Inferior parietal cortex (tissue), 1 donor: Measurements from ENCODE around the gene TXNRD2.
A peak's percentile ranks its signal among the peaks of the same experiment; 100 is the strongest.
"Not testable (repeated sequence)": the region's sequence is repeated elsewhere in the genome, so short reads cannot be mapped to it uniquely, and the experiment has no call there.

Experiments used
- DNase-seq: peaks from one replicate; pipeline ENCODE4 v3.0.0-alpha.2; 2016; ENCODE audit errors: extremely low spot score

TXNRD2 gene

DNA sequence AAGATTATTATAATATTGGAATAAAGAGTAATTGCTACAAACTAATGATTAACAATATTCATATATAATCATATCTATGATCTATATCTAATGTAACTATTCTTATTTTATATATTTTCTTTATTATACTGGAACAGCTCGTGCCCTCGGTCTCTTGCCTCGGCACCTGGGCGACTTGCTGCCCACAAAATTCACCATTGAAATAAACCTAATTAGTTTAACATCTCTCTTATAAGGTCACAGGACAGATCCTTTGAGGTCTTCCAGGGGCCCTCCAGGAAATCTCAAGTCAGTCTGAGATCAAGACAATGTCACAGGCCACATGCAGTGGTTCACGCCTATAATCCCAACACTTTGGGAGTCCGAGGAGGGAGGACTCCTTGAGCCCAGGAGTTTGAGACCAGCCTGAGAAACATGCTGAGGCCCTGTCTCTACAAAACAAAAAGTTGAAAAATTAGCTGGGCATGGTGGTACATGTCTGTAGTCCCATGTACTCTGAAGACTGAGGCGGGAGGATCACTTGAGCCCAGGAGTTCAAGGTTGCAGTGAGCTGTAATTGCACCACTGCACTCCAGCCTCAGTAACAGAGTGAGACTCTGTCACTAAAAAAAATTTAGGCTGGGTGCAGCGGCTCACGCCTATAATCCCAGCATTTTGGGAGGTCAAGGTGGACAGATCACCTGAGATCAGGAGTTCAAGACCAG is 6.6 kb upstream of the TXNRD2 start:
- no peak for DNase-seq

DNA sequence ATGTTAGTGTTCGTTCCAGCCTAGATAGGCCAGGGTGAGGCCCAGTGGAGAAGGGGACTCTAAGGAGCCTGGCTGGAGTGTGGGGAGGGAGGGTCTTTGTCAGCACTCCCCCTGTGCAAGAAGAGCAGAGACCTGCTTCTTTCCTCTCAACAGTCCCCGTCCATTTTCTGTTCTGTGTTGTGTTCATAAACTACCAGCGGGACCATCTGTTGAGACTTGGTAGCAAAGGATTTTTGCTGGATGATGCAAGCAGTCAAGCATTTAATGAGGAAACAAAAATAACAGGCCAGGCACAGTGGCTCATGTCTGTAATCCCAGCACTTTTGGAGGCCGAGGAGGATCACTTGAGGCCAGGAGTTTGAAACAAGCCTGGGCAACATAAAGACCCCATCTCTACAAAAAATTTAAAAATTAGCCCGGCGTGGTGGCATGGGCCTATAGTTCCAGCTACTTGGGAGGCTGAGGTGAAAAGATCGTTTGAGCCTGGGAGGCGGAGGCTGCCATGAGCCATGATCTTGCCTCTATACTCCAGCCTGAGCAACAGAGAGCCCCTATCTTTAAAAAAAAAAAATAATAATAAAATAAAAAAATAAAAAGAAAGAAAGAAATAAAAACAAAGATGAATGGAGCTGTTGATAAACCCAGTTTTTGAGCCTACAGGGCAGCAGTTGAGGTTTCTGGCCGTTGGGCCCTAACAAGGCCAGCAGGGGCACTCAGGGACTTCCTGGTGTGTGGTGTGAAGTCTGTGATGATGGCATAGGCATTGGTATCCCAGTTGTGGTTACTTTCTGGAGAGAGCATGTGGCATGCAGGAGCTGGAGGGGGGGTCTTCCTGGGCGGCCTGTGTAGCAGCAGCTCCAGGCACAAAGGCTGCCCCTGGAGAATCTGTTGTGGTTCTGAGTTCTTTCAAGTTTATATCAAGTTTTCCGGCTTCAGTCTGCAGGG is 1.7 kb upstream of the TXNRD2 start:
- DNase-seq, result no peak

DNA sequence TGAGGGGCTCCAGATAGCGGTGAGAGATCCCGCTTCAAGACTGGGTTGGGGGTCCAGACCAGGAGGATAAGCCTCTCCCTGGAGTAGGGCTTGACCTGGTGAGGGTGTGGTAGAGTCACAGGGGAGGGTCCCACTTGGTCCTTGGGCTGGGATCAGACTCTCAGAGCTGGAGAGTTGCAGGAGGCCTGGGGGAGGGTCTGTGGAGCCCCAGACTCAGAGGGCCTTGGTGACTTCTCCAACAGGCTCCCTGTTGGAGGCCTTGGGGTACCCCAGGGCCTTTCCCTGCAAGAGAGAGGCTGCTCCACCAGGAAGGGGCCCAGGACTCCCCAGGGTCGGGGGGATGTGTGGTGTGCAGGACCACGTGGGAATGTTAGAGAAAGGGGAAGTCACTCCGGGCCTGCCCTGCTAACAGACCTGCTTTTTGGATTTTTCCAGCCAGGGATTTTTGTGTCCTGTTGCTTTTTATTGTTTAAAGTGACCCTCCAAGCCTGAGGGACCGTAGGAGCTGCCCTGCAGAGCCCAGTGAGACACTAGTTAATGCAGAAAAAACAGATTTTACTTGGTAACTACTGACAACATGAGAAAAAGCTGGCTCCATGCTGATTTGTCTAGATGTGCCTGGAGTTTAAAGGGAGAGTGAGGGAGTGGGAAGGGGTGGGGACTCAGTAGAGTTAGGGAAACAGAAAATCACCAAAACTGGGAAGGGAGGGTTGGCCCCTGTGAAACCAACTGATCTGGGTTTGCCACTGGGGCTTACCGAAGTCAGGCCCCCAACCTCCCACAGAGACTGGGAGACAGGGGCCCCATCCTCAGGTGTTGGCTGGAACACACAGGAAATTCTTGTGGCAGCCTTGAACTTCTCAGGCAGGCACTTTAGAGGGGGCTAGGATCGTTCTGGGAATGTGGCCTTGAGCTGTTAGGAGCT is 801 bp upstream of the TXNRD2 start:
- DNase-seq, result peak; percentile 47

DNA sequence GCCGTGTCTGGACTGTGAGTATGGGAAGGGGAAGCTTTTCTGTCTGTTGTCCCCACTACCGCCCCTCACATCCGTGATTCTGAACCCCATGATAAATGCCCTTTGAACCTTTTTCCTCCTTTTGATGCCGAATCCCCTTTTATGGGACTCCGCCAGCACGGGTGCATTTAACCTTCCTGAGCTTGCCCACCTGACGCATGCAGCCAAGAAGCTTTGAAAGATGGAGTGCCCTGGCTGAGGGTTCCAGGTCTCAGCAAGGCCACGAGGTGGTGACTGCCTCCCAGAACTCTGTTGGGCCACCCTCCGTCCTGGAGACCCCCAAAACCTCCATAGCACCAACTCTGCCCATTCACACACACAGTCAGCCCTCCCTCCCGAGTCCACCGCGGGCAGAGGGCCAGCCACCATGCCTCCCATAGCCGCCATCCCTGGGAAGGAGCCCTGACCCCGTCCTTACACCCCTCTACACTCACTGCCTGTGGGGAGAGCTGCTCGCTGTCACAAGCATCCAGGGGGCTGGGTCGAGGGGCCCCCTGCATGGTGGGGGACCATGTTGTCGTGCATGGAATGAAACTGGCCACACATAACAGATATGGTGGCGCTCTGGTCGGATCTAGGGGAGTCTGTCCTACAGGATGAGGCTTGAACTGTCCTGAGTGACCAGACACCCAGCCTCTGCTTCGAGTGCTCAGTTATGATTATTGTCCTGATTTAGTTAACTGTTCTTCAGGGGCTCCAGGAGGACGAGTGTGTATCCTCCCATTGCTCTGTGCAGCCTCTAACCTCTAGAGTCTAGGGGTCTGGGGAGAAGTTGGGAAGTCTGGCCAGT is 868 bp downstream of the TXNRD2 start:
- no peak for DNase-seq

DNA sequence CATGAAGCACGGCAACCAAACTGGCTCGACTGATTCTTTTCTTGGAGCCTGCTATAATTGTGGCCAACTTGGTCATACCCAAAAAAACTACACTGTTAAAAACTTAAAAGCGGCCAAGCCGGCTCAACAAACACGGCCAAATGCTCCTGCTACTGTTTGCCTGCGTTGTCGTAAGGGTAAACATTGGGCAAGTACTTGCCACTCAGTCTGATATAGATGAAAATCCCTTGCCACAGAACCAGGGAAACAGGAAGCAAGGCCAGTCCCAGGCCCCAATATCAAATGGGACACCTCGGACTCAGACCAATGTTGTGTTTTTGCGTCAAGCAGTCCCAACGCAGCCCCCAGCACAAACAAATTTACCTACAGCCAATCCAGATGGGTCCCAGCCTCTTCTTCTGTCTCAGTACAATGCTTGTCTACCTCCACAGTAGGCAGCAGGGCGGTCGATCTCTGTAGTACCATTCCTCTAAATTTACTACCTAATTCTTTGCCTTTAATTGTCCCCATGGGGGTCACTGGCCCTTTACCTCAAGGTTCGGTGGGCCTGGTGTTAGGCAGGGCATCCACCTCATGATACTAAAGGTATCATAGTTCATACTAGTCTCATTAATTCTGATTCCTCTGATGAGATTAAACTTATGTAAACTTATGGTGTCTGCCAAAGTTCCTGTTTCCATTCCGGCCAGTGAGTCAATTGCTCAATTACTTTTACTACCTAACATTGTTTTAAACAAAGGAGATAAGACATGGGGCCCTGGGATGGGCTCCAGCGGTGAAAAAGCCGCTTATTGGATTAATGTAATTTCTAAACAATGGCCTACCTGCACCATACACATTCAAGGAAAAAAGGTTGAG is 3.8 kb downstream of the TXNRD2 start:
- no peak for DNase-seq

DNA sequence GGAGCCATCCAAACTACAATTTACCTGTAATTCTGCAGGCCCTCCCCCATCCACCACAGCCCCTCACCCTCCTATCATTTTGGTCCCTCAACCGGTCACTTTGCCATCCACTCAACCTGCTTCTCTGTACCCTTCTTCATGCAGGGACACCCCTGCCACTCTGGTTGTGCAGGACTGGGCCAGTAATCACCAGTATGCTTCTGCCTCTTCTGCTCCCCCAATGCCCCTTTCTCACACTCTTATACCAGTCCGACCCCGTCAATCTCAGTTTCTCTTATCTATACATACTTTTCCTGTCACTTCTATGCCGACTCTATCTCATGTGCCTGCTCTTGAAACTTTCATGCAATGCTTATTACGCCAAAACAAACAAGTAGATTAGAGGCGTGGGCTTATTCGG is 5.1 kb downstream of the TXNRD2 start:
- no peak for DNase-seq

DNA sequence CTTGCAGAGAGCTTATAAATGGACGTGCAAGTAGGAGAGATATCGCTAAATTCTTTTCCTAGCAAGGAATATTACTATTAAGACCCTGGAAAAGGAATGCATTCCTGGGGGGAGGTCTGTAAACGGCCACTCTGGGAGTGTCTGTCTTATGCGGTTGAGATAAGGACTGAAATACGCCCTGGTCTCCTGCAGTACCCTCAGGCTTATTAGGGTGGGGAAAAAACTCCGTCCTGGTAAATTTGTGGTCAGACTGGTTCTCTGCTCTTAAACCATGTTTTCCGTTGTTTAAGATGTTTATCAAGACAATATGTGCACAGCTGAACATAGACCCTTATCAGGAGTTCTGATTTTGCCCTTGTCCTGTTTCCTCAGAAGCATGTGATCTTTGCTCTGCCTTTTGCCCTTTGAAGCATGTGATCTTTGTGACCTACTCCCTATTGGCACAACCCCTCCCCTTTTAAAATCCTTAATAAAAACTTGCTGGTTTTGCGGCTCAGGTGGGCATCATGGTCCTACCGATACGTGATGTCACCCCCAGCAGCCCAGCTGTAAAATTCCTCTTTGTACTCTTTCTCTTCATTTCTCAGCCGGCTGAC is 6.4 kb downstream of the TXNRD2 start:
- not testable (repeated sequence) for DNase-seq

DNA sequence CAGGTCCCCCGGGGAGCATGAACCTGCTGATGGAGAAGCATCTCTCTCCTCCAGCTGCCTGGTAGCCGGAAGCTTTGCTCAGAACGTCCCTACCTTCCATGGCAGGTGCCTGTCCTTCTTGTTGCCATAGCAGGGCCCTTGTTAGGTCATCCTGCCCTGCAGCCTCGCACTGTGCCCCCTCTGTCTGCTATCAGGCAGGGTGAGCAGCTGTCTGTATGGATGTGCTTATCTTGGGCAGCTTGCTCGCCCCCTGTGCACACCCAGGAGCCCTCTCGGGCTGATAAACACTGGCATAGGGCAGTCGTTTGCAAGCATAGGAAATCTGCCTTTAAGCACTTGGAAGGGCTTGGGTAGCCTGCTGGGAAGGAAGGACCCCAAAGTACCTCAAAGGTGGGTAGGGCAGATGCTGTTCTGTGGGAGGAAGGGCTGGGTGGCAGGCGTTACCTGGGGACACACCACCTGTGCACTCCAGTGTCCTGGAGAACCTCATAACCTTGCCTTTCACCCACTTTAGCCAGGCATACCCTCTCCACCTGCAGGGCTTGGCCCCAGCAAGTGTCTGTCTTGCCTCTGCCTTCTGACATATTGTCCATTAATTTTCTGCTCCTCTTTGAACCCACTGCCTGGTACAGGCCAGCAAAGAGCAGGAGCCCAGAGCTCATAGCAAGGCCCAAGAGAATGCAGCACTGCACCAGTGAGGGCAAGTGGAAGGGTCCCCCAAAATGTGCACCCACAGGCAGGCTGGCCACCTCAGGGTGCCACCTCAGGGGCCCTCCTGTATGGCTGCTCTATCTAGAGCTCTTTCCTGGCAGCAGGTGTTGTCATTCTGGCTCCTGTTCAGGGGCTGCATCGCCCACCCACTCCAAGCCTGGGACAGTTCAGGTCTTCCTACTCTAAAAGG is 8.0 kb downstream of the TXNRD2 start:
- no peak for DNase-seq

DNA sequence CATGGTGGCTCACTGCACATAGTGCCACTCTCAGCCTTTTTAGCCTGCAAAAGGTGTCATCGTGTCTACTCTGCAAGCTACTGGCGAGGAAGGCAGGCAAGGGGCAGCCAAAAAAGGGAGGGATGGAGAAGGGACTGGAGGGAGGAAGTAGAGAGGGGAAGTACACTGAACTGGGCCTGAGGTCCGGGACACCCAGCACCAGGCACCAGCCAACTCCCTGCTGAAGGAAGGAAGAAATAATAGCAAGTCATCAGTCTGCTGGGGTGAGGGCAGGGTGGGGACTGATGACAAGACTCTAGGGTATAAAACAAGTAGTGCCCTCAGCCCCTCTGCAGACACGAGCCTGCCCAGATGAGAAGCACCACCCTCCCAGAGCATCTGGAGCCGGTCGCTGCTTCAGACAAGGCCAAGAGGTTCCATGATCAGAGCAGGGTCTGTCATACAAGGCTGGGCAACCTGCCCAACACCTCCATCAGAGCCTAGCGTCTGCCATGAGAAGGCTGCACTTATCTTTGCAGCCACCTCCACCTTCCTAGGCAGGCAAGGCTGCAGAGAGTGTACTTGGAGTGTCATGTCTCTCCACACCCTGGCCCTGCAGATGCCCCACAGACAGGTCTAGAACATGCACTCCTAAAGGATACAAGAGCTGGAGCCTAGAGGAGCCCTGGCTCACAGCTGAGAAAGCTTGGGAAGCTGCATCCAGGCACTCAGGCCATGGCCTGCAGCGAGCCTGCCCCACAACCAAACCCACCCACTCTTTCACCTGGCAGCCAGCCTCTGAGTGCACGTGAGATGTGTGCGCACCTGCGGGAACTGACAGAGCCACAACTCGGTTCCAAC is 9.0 kb downstream of the TXNRD2 start:
- DNase-seq, result no peak

DNA sequence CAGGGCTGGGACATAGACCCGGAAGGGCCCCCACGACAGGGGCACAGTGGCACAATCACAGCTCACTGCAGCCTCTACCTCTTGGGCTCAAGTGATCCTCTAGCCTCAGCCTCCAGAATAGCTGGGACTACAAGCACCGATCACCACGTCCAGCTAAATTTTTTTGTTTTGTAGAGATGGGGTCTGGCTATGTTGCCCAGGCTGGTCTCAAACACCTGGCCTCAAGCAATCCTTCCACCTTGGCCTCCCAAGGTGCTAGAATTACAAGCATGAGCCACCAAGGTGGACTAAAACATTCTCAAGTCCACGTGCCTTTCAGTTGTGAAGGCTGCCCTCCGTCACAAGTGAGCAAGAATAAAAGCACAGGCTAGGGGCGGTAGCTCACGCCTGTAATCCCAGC is 10.1 kb downstream of the TXNRD2 start:
- DNase-seq, result no peak

DNA sequence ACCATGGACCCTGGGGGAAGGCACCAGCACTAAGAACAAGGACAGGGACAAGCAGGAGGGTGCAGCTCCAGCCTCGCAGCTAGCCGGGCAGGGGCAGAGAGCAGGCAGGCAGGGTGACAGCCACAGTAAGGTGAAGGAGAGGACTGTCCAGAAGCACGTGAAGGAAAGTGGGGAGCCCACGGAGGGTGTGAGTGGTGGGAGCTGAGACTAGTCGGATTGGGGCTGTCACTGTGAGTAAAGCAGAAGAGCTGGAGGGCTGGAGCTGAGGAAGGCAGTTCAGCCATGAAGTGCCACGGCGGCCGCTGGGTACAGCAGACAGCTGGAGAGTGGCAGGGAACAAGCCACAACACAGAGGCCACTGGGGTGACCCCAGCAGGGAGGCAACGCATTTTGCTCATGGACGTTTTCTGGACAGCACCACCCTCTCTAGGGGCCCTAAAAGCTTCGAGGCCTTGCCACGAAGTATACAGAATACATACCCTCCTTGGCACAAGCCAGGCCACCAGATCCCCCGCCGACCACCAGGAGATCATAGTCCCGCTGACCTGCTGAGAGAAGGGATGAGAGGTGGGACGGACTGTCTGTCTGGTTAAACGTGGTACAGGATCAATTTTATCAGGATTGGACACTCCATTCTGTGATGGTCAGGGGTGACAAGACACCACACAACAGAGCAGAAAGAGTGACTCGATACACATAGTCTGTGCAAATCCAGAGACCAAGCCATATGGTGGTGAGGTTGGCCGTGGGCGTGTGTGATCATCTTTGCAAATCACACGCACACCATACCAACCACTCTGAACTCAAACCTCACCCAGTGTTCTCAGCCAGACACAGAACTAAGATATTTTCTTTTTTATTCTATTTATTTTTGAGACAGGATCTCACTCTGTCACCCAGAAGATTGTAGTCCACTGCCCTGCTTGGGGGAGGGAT is 10.8 kb downstream of the TXNRD2 start:
- peak; percentile 35 for DNase-seq

DNA sequence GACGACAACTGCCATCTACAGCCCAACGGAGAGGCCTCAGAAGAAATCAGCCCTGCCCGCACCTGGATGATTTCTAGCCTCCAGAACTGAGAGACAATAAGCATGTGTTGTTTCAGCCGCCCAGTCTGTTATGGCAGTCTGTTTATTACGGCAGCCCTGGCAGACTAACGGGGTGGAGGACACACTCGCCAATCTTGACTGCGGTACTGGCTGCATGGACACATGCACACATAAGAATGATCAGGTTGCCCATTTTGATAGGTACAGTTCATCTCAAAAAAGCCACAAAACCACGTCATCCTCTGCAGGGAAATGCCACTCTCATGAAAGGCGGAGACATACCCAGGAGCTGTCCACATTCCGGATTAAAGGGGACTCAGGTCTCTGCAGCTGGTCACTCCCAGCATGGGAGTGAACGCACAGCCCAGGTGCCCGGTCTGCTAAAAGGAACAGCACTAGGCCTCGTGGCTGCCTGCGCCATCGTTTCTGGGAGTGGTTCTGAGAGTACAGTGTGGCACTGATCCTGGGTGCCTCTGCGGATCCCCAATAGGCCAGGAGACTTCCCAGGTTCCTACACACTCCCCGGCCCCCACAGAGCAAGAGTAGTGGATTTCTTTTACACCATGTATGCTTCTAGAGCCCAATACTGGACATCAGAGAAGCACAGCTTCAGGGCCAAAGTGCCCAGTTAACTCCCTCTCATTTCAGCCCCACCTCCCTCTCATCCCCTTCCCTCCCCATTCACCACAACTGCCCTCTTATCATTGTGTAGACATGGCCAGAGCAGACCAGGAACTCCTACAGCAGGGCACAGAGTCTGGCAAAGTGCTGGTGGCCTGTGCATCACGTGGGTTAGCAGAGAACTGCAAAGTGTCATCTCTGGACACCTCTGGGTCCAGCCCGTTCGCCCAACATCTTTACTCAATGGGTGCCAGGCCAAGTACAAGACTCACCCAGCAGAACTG is 11.8 kb downstream of the TXNRD2 start:
- no peak for DNase-seq

DNA sequence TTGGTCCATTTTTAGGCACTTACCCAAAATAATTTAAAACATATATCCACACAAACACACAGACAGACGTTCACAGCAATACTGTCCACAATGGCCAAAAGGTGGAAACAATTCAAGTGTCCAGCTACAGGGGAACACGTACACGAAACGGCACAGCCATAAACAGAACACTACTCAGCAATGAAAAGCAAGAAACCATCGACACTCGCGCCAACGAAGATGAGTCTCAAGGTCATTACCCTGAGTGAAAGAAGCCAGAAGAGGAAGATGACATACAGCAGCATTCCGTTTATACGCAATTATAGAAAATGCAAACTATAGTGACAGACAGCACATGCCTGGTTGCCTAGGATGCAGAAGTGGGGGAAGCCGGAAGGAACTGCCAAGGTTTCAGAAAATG is 13.4 kb downstream of the TXNRD2 start:
- no peak for DNase-seq

DNA sequence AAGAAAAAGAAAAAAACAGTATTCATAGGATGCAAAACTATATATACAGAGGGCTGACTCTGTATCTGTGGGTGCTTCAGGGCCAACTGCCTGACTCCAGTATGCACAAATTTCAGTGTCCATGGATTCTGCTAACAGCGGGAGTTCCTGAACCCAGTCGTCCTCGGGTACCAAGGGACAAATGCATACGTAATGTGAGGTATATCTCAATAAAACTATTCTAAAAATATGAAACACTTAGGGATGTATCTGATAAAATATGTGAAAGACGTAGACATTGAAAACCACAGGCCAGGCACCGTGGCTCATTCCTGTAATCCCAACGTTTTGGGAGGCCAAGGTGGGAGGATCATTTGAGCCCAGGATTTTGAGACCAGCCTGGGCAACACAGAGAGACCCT is 13.9 kb downstream of the TXNRD2 start:
- DNase-seq, result no peak

DNA sequence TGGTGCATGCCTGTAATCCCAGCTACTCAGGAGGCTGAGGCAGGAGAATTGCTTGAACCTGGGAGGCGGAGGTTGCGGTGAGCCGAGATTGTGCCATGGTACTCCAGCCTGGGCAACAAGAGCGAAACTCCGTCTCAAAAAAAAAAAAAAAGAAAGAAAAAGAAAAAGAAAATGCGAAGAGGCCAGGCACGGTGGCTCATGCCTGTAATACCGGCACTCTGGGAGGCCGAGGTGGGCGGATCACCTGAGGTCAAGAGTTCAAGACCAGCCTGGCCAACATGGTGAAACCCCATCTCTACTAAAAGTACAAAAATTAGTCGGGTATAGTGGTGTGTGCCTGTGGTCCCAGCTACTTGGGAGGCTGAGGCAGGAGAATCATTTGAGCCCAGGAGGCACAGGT is 15.6 kb downstream of the TXNRD2 start:
- DNase-seq, result not testable (repeated sequence)
